ENCODE data around the gene TSPEAR. TPM values are rescaled to one million over a fixed set of nuclear protein-coding genes. Genes with fewer than 3 reads are reported as not detected.

Gene TSPEAR
- total RNA-seq, 1 donor from 2014 or later = 0.34 TPM

DNA sequence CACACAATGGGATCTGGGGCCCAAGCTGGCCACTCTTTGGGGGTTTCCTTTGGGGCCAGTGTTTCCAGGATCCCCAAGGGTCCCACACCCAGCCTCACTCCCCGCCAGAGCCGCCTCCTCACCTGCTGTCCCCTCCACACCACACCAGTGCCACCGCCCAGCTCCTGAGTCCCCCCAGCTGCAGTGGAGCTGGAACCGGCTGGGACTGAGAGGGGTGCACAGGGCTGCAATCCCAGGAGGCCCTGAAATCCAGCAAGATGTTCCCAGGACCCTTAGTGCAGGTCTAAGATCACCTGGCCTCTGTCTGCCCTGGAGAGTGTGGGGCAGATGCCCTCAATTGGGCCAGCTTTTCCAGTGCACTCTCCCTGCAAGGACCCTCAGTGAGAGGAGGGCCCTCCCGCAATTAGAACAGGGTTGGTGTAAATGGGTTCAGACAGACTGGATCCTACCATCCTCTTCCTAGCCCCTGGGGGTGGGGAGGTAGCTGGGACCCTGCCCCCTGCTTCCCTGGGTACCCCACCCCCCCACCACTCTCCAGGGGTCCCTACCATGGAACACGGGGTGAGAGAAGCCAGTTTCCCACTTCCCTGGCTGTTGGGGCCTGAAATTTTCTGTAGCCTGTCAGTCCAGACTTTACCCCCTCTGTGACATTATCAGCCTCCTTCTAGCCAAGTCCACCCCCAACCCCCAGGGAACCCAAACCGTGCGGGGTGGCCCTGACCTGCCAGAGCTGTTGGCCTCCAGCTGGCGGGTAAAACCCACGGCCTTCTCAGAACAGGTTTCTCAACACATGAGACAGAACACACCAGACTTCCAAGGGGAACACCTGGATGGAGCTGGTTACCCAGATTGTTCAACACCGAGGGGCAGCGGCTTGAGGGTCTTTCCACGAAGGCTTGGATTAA, 7.4 kb downstream of the TSPEAR start:
- no peak overlapping the region for H3K27ac Mint-ChIP-seq
- TF ChIP-seq, protein P1, sequence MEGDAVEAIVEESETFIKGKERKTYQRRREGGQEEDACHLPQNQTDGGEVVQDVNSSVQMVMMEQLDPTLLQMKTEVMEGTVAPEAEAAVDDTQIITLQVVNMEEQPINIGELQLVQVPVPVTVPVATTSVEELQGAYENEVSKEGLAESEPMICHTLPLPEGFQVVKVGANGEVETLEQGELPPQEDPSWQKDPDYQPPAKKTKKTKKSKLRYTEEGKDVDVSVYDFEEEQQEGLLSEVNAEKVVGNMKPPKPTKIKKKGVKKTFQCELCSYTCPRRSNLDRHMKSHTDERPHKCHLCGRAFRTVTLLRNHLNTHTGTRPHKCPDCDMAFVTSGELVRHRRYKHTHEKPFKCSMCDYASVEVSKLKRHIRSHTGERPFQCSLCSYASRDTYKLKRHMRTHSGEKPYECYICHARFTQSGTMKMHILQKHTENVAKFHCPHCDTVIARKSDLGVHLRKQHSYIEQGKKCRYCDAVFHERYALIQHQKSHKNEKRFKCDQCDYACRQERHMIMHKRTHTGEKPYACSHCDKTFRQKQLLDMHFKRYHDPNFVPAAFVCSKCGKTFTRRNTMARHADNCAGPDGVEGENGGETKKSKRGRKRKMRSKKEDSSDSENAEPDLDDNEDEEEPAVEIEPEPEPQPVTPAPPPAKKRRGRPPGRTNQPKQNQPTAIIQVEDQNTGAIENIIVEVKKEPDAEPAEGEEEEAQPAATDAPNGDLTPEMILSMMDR (conservative IDR thresholded peaks at IDR 0.05) = no peak
- DNase-seq (ENCODE audit: extremely low spot score, unreplicated experiment) = no peak
- no peaks in the 10 kb centered on the region for H3K36me3 Mint-ChIP-seq
- H3K4me3 Mint-ChIP-seq = no peak overlapping the region
- H3K4me1 Mint-ChIP-seq (ENCODE audit: unreplicated experiment) = peaks cover 4% of the 10 kb centered on the region
- H3K9me3 Mint-ChIP-seq = no peaks in the 10 kb centered on the region
- peaks cover 88% of the 10 kb centered on the region for H3K27me3 Mint-ChIP-seq

DNA sequence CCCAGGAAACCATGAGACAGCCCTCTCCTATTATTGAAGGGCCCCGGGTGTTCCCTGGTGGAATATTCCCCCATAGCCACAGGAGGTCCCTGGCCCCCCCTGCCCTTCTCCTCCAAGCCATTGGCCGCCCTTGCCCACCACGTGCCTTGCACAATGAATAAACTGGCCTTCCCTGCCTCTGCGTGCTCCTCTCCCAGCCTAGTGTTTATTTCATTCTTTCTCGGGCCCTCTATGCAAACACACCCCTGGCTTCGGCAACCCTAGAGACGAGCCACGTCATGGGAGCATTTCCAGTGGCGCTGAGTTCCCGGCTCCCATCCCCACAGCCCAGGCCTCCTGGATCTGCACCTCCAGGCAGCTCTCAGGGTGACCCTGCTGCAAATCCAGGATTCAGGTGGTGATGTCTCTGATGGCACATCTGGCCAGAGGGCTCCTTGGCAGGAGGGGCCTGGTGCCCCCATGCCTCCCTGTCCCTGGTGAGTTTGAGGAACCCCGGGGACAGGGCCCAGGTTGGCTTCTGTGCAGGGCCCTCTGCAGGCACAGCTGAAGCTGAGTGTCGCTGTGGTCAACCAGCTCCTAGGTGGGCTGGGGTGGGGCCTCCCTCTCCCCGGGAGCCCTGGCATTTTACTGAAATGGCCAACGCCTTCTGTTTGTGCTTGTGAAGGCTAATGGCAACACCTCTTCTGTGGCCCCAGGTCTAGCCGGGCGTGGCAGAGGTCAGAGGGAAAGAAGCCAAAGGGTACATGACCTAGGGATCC, 8.2 kb downstream of the TSPEAR start:
- TF ChIP-seq, protein P1 (conservative IDR thresholded peaks at IDR 0.05) = no peak
- no peak for DNase-seq (ENCODE audit: extremely low spot score, unreplicated experiment)
- Mint-ChIP-seq H3K4me1 (ENCODE audit: unreplicated experiment) (peaks cover 6% of the 10 kb centered on the region), H3K9me3 (no peaks in the 10 kb centered on the region), H3K27me3 (peaks cover 86% of the 10 kb centered on the region), H3K36me3 (no peaks in the 10 kb centered on the region), H3K4me3 (no peak overlapping the region), H3K27ac (no peak overlapping the region)

DNA sequence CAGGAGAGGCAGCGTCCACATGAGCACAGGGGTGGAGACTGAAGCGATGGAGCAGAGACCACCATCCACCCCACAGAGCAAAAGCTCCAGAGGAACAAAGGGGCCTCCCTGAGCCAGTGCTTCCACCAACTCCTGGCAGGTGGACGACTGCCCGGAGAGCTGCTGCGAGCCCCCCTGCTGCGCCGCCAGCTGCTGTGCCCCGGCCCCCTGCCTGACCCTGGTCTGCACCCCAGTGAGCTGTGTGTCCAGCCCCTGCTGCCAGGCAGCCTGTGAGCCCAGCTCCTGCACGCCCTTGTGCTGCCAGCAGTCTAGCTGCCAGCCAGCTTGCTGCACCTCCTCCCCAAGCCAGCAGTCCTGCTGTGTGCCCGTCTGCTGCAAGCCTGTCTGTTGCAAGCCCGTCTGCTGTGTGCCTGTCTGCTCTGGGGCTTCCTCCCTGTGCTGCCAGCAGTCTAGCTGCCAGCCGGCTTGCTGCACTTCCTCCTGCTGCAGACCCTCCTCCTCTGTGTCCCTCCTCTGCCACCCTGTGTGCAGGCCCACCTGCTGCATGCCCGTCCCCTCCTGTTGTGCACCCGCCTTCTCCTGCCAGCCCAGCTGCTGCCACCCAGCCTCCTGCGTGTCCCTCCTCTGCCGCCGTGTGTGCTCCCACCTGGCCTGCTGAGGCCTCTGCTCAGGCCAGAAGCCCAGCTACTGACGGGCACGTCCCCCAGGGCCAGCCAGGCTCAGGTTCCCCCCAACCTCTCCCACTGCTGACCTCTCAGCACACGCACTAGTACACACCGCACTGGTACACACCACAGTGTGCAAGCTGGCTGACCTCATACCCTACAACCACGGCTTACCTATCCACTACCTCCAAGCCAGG, 9.0 kb downstream of the TSPEAR start:
- no peak overlapping the region for H3K27ac Mint-ChIP-seq

DNA sequence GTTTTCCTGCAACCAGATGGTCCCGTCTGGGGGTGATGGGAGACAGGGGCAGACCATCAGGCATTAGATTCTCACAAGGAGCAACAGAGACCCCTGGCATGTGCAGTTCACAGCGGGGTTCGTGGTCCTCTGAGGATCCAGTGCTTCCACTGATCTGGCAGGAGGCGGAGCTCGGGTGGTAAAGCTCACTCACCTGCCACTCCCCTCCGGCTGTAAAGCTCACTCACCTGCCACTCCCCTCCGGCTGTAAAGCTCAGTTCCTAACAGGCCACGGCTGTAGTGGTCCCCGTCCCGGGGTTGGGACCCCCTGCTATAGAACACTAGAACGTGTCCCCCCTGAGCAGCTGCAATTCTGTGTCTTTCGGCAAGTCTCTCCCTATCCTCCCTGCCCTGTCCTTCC, 9.8 kb downstream of the TSPEAR start:
- Mint-ChIP-seq H3K27me3 (peaks cover 85% of the 10 kb centered on the region), H3K4me1 (ENCODE audit: unreplicated experiment) (peaks cover 9% of the 10 kb centered on the region), H3K36me3 (no peaks in the 10 kb centered on the region), H3K9me3 (no peaks in the 10 kb centered on the region), H3K27ac (no peak overlapping the region), H3K4me3 (no peak overlapping the region)
- TF ChIP-seq, protein P1 (conservative IDR thresholded peaks at IDR 0.05) = no peak
- no peak for DNase-seq (ENCODE audit: extremely low spot score, unreplicated experiment)

More for the DNA sequence above, 9.0 kb downstream of the TSPEAR start:
- Mint-ChIP-seq H3K36me3 (no peaks in the 10 kb centered on the region), H3K9me3 (no peaks in the 10 kb centered on the region), H3K4me1 (ENCODE audit: unreplicated experiment) (peaks cover 9% of the 10 kb centered on the region), H3K27me3 (peaks cover 86% of the 10 kb centered on the region), H3K4me3 (no peak overlapping the region)
- TF ChIP-seq, protein P1 (conservative IDR thresholded peaks at IDR 0.05) = no peak
- DNase-seq (ENCODE audit: extremely low spot score, unreplicated experiment) = no peak

DNA sequence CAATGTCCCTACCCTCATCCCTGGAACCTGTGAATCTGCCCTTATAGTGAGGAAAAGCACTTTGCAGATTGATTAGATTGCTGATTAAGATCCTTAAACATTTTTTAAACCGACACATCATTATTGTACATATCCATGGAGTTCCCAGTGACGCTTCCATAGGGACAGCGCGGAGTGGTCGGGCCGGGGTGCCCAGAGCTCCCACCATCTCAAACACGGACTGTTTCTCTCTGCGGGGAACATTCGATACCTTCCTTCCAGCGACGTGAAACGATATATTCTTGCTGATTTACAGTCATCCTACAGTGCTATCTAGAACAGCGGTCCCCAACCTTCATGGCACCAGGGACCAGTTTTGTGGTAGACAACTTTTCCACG, 10.4 kb downstream of the TSPEAR start:
- DNase-seq (ENCODE audit: extremely low spot score, unreplicated experiment) = no peak
- Mint-ChIP-seq H3K27me3 (peaks cover 85% of the 10 kb centered on the region), H3K4me1 (ENCODE audit: unreplicated experiment) (peaks cover 9% of the 10 kb centered on the region), H3K4me3 (no peak overlapping the region), H3K27ac (no peak overlapping the region), H3K9me3 (no peaks in the 10 kb centered on the region), H3K36me3 (no peaks in the 10 kb centered on the region)
- TF ChIP-seq, protein P1 (conservative IDR thresholded peaks at IDR 0.05) = no peak

All from type B pancreatic cell (in vitro differentiated cells).